ENCODE measurements around the gene PTPRD. TPM values are rescaled to one million over a fixed set of nuclear protein-coding genes. Genes with fewer than 3 reads are reported as not detected.

Gene PTPRD
- total RNA-seq, 2 experiments from 2014 or later: not detected

DNA sequence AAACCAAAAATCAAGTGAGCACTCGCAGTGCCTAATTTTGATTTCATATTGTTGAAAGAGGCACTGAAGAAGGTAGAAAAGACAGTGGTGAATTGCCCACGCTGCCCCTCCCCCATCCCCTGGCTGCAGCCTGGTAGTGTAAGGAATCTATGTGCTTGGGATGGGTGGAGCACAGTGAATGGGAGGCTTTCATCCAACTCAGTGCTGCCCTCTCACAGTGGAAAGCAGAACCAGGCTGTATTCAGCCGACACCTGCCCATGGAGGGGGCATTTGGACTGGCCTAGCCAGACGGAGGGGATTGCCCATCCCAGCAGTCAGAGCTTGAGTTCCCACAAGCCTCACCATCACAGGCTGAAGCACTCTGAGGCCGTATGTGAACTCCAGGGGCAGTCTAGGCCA is 2012.9 kb downstream of the PTPRD start:
- no peaks in the 10 kb centered on the region for H3K9me3 Mint-ChIP-seq
- no peak for DNase-seq
- H3K27me3 Mint-ChIP-seq (ENCODE audit: low read depth): no peaks in the 10 kb centered on the region
- H3K4me1 Mint-ChIP-seq (ENCODE audit: low read depth): no peaks in the 10 kb centered on the region
- CTCF ChIA-PET: no interaction called here
- intact Hi-C loops (cut with micrococcal nuclease): no loop called here
- H3K36me3 Mint-ChIP-seq (ENCODE audit: low read depth): no peaks in the 10 kb centered on the region
- no peak overlapping the region for H3K4me3 Mint-ChIP-seq
- no peak overlapping the region for H3K27ac Mint-ChIP-seq

- intact Hi-C loops (cut with micrococcal nuclease): no loop called here
- Mint-ChIP-seq H3K4me1 (ENCODE audit: low read depth) (no peaks in the 10 kb centered on the region), H3K9me3 (peaks cover under 1% of the 10 kb centered on the region), H3K27ac (no peak overlapping the region), H3K4me3 (no peak overlapping the region), H3K36me3 (ENCODE audit: low read depth) (no peaks in the 10 kb centered on the region), H3K27me3 (ENCODE audit: low read depth) (no peaks in the 10 kb centered on the region)
- no peak for DNase-seq
- CTCF ChIA-PET: no interaction called here
Measured at GRCh38 chr9:8589476-8589875, 2023.3 kb downstream of the PTPRD start.

GRCh38 chr9:8585036-8585435 is 2027.8 kb downstream of the PTPRD start:
- CTCF ChIA-PET: no interaction called here
- no peak for DNase-seq
- intact Hi-C loops (cut with micrococcal nuclease): no loop called here
- Mint-ChIP-seq H3K4me3 (no peak overlapping the region), H3K36me3 (ENCODE audit: low read depth) (no peaks in the 10 kb centered on the region), H3K4me1 (ENCODE audit: low read depth) (no peaks in the 10 kb centered on the region), H3K9me3 (no peaks in the 10 kb centered on the region), H3K27ac (no peak overlapping the region), H3K27me3 (ENCODE audit: low read depth) (no peaks in the 10 kb centered on the region)

- Mint-ChIP-seq H3K9me3 (no peaks in the 10 kb centered on the region), H3K4me3 (no peak overlapping the region), H3K36me3 (ENCODE audit: low read depth) (no peaks in the 10 kb centered on the region), H3K27ac (no peak overlapping the region), H3K27me3 (ENCODE audit: low read depth) (peaks cover 7% of the 10 kb centered on the region), H3K4me1 (ENCODE audit: low read depth) (no peaks in the 10 kb centered on the region)
- no peak for DNase-seq
- intact Hi-C loops (cut with micrococcal nuclease): loop anchor here (5.0 kb wide), 1 partner anchor 63 kb away; no protein-coding TSS in a partner anchor
- CTCF ChIA-PET: no interaction called here
Measured at GRCh38 chr9:8579661-8580060, 2033.1 kb downstream of the PTPRD start.

GRCh38 chr9:8576741-8577140 is 2036.1 kb downstream of the PTPRD start:
- CTCF ChIA-PET: no interaction called here
- Mint-ChIP-seq H3K27me3 (ENCODE audit: low read depth) (peaks cover 7% of the 10 kb centered on the region), H3K27ac (no peak overlapping the region), H3K36me3 (ENCODE audit: low read depth) (no peaks in the 10 kb centered on the region), H3K4me1 (ENCODE audit: low read depth) (no peaks in the 10 kb centered on the region), H3K4me3 (no peak overlapping the region), H3K9me3 (no peaks in the 10 kb centered on the region)
- intact Hi-C loops (cut with micrococcal nuclease): no loop called here
- DNase-seq: no peak

GRCh38 chr9:8574846-8575245 is 2038.0 kb downstream of the PTPRD start:
- Mint-ChIP-seq H3K27me3 (ENCODE audit: low read depth) (peaks cover 7% of the 10 kb centered on the region), H3K9me3 (no peaks in the 10 kb centered on the region), H3K27ac (no peak overlapping the region), H3K4me1 (ENCODE audit: low read depth) (no peaks in the 10 kb centered on the region), H3K4me3 (no peak overlapping the region), H3K36me3 (ENCODE audit: low read depth) (no peaks in the 10 kb centered on the region)
- intact Hi-C loops (cut with micrococcal nuclease): loop anchor here (5.0 kb wide), 1 partner anchor 898 kb away; no protein-coding TSS in a partner anchor
- DNase-seq: no peak
- CTCF ChIA-PET: no interaction called here

- CTCF ChIA-PET: no interaction called here
- no peak overlapping the region for H3K4me3 Mint-ChIP-seq
- H3K27ac Mint-ChIP-seq: no peak overlapping the region
- no peaks in the 10 kb centered on the region for H3K4me1 Mint-ChIP-seq (ENCODE audit: low read depth)
- peaks cover 3% of the 10 kb centered on the region for H3K27me3 Mint-ChIP-seq (ENCODE audit: low read depth)
- H3K9me3 Mint-ChIP-seq: no peaks in the 10 kb centered on the region
- H3K36me3 Mint-ChIP-seq (ENCODE audit: low read depth): no peaks in the 10 kb centered on the region
- intact Hi-C loops (cut with micrococcal nuclease): loop anchor here (5.0 kb wide), 1 partner anchor 895 kb away; no protein-coding TSS in a partner anchor
- DNase-seq: no peak
Measured at GRCh38 chr9:8572209-8572608, 2040.6 kb downstream of the PTPRD start.

DNA sequence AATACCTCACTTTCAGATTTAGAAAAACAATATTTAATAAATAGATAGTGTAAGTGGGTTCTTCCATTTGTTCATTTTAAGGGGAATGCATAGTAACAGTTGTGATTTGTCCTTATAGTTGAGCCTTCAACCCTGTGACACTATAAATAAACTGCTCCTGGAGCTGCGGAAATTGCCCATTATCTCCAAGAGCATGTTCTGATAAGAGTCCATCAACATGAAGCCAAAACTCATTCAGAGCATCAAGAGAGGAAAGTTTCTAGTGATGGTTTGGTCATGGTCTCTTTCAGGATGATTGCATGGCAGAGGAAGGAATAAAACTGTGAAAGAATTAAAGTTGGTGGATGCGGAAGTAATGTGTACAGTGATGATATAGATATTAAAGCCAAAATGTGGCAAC is 2041.2 kb downstream of the PTPRD start:
- no peak overlapping the region for H3K4me3 Mint-ChIP-seq
- no peaks in the 10 kb centered on the region for H3K4me1 Mint-ChIP-seq (ENCODE audit: low read depth)
- CTCF ChIA-PET: no interaction called here
- peaks cover 7% of the 10 kb centered on the region for H3K27me3 Mint-ChIP-seq (ENCODE audit: low read depth)
- H3K36me3 Mint-ChIP-seq (ENCODE audit: low read depth): no peaks in the 10 kb centered on the region
- intact Hi-C loops (cut with micrococcal nuclease): loop anchor here (5.0 kb wide), 1 partner anchor 894 kb away; no protein-coding TSS in a partner anchor
- no peak for DNase-seq
- H3K9me3 Mint-ChIP-seq: no peaks in the 10 kb centered on the region
- H3K27ac Mint-ChIP-seq: no peak overlapping the region

DNA sequence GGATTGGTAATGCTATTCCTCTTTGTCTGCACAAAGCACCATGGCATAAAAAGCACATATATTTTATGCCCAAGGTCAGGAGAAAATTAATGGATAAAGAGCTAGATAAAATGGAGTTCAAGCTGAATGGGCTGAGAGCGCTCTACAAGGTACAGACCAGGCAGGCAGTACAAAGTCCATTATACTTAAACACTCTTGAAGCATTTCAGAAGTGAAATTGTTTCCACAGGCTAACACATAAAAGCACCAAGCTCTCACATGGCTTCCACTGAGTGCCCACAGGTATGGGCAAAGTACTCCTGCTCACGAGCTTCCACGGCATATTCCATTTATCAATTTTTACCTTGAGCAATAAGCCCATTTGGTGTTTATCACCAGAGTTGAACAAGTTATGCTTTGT is 2042.0 kb downstream of the PTPRD start:
- H3K27me3 Mint-ChIP-seq (ENCODE audit: low read depth): peaks cover 8% of the 10 kb centered on the region
- no peaks in the 10 kb centered on the region for H3K9me3 Mint-ChIP-seq
- H3K36me3 Mint-ChIP-seq (ENCODE audit: low read depth): no peaks in the 10 kb centered on the region
- H3K4me3 Mint-ChIP-seq: no peak overlapping the region
- intact Hi-C loops (cut with micrococcal nuclease): loop anchor here (5.0 kb wide), 1 partner anchor 893 kb away; no protein-coding TSS in a partner anchor
- H3K27ac Mint-ChIP-seq: no peak overlapping the region
- no peaks in the 10 kb centered on the region for H3K4me1 Mint-ChIP-seq (ENCODE audit: low read depth)
- DNase-seq: no peak
- CTCF ChIA-PET: no interaction called here

DNA sequence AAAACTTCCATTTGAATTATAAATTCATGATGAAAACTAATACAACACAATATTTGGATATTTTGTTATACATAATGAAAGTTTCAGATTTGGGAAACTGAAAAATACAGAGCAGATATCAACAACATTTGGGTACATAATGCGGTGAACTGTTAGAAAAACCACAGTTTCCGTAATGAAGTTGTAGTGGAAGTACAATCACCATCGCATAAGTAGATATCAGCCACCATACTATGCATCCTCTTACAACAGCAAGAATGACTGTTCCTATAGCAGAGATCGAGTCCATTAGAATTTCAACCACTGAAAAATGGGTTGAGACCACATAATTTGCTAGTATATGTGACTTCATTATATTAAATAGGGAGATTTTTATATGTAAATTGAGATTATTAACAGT is 2043.0 kb downstream of the PTPRD start:
- Mint-ChIP-seq H3K9me3 (no peaks in the 10 kb centered on the region), H3K36me3 (ENCODE audit: low read depth) (no peaks in the 10 kb centered on the region), H3K4me3 (no peak overlapping the region), H3K27me3 (ENCODE audit: low read depth) (peaks cover 8% of the 10 kb centered on the region), H3K4me1 (ENCODE audit: low read depth) (no peaks in the 10 kb centered on the region), H3K27ac (no peak overlapping the region)
- DNase-seq: no peak
- CTCF ChIA-PET: no interaction called here
- intact Hi-C loops (cut with micrococcal nuclease): loop anchor here (5.0 kb wide), 1 partner anchor 893 kb away; no protein-coding TSS in a partner anchor

GRCh38 chr9:8567963-8568579 is 2044.7 kb downstream of the PTPRD start:
- H3K4me3 Mint-ChIP-seq: no peak overlapping the region
- H3K27me3 Mint-ChIP-seq (ENCODE audit: low read depth): peaks cover 8% of the 10 kb centered on the region
- no peak overlapping the region for H3K27ac Mint-ChIP-seq
- DNase-seq: no peak
- no peaks in the 10 kb centered on the region for H3K9me3 Mint-ChIP-seq
- H3K4me1 Mint-ChIP-seq (ENCODE audit: low read depth): no peaks in the 10 kb centered on the region
- CTCF ChIA-PET: no interaction called here
- intact Hi-C loops (cut with micrococcal nuclease): no loop called here
- H3K36me3 Mint-ChIP-seq (ENCODE audit: low read depth): no peaks in the 10 kb centered on the region

- H3K4me1 Mint-ChIP-seq (ENCODE audit: low read depth): no peaks in the 10 kb centered on the region
- no peak for DNase-seq
- H3K36me3 Mint-ChIP-seq (ENCODE audit: low read depth): no peaks in the 10 kb centered on the region
- no peaks in the 10 kb centered on the region for H3K9me3 Mint-ChIP-seq
- CTCF ChIA-PET: no interaction called here
- intact Hi-C loops (cut with micrococcal nuclease): no loop called here
- peaks cover 9% of the 10 kb centered on the region for H3K27me3 Mint-ChIP-seq (ENCODE audit: low read depth)
- H3K4me3 Mint-ChIP-seq: no peak overlapping the region
- H3K27ac Mint-ChIP-seq: no peak overlapping the region
Measured at GRCh38 chr9:8564960-8565359, 2047.8 kb downstream of the PTPRD start.

DNA sequence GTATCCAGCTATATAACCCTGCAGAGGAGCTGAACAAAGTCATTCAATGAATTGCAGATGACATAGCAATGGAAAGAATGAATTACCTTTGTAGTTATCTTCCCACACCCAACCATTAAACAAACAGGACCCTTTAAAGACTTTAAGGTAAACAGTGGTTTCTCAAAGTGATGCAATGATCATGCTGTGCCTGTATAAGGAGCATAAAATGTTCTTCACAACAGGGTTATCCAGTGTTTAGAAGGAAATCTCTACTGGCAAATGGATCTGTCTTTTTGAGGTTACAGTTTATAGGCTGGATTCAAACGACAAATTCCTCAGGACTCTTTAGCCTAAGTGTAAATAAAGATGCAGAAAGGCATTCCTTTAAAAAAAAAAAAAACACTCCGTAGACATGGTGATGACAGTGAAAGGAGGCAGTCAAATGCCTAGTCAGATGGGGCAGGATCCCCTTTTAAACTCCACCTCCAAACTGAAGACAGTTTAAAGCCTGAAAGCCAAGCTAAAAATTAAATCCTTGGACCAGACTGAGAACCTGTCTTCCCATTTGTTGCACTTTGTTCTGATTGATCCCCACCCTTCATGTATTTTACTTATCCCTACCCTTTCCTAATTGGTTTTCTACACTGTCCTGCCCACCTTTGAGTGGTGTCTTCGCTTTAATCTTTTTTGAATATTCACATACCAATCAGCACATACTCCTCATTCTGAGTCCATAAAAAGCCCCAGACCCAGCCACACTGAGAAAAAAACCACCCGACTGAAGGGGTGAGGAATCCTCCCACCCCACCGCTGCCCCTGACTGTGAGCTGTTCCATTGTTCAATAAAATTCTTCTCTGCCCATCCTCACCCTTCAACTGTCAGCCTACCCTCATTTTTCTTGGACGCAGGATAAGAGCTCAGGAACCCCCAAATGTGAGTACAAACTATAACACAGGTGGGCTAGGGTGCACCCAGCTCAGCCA is 2052.0 kb downstream of the PTPRD start:
- DNase-seq: no peak
- CTCF ChIA-PET: no interaction called here
- Mint-ChIP-seq H3K36me3 (ENCODE audit: low read depth) (no peaks in the 10 kb centered on the region), H3K27ac (no peak overlapping the region), H3K4me1 (ENCODE audit: low read depth) (no peaks in the 10 kb centered on the region), H3K9me3 (no peaks in the 10 kb centered on the region), H3K4me3 (no peak overlapping the region), H3K27me3 (ENCODE audit: low read depth) (peaks cover 2% of the 10 kb centered on the region)
- intact Hi-C loops (cut with micrococcal nuclease): no loop called here

All from activated naive CD4-positive, alpha-beta T cell treated with anti-CD3 and anti-CD28 coated beads for 36 hours (primary cell).